Cerebellar nuclear complex (tissue), 1 donor: ENCODE data around the gene C19orf47.

ENCODE experiments used
- DNase-seq, 2 experiments: peaks; one replicate each; lab custom pipeline; 2025; lab: John Stamatoyannopoulos, UW

C19orf47 gene

DNA sequence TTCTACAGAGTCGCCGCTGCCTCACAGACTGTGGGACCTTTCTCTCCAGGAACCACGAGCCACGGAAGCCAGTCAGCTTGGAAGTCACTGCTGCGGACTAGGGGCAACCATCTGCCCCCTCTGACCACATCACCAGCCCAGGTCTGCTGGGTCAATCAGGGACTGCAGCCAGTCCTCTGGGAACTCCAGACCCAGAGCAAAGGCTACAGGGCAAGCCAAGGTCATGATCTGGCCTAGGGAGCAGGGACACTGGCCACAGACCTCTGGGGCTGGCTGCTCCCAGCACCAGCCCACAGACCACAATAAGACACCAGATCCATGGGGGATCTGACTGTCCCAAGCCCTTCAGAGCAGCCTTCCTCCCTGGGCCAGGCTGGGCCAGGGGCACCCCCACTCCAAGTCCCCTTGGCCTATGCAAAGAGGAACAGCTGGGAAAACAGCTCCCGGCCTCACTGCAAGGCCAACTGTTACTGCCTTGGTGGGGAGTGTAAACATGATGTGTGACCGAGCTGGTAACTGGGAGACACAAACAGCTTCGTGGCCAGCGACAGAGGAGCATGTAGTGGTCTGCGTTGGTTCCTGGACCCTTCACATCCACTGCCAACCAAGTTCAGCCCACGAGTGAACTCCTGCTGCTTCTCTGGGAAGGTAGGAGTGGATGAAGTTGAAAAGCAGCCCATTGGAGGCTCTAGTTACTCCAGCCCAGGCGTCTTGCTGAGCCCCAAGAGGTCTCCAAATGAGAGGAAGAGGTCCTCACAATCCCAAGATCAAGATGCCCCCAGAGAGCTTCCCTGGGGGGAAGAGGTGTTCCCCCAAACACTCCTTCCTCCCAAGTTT is 64.6 kb downstream of the C19orf47 start:
- no peak for DNase-seq

DNA sequence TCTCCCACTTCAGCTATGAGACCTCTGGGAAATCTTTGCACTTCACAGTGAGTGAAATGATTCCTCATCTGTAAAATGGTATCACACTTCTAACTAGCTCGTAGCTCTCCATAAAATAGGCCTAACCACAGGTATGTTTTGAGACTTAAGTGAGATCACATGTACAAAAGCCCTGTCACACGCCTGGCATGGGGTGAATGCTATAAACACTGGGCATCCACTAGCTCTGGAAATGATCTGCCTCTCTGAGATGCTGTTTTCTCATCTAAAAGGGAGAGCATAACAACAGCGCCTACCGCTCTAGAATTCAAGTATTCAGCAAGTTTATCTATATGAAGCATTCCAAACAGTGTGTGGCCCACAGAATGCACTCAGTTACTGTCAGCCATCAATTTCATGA is 65.3 kb downstream of the C19orf47 start:
- no peak for DNase-seq

DNA sequence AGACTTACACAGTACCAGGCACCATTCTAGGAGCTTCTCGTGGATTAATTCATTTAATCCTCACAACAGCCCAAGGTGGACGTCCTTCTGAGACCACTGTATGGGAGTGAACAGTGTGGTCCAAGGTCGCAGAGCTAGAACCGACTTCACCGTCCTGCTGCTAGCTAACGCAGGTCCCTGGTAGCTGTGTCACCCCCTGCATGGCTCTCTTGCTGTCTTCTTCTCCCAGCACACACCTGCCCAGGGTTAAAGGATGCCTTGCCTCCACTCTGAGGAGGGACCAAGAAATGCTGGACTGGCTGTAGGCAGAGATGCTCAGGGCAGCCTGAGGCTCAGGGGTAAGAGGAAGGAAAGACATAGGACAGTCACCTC is 66.0 kb downstream of the C19orf47 start:
- no peak for DNase-seq

DNA sequence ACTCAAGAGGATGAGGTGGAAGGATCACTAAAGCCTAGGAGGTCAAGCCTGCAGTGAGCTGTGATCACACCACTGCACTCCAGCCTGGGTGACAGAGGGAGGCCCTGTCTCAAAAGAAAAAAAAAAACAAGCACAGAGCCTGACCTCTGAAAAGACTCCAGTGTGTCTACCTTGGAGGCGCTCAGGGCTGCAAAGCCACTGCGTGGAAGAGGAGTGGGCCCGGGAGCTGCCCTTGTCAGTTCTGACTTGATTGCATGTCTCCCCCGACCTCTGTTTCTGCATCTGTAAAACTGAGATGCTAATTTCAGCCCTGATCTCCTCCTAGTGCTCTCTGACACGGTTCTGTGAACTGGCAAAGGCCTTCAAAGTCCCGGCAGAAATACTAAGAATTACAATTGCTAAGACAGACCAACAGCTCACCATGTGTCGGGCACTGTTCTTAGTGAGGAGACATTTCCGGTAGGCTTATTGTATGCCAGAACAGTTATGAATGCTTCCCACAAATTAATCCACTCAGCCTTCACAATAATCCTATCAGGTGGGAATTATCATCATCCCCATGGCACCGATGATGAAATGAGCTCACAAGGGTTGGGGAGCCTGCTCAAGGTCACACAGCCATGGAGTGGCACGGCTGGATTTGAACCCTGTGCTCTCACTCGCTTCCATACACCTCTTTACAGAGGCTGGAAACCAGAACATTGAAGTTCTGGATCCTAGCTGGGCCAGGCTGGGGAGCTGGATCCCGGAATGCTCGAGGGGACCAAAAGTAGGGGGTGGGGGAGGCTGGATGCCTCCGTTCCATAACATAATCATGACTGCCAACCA is 66.6 kb downstream of the C19orf47 start:
- no peak for DNase-seq

DNA sequence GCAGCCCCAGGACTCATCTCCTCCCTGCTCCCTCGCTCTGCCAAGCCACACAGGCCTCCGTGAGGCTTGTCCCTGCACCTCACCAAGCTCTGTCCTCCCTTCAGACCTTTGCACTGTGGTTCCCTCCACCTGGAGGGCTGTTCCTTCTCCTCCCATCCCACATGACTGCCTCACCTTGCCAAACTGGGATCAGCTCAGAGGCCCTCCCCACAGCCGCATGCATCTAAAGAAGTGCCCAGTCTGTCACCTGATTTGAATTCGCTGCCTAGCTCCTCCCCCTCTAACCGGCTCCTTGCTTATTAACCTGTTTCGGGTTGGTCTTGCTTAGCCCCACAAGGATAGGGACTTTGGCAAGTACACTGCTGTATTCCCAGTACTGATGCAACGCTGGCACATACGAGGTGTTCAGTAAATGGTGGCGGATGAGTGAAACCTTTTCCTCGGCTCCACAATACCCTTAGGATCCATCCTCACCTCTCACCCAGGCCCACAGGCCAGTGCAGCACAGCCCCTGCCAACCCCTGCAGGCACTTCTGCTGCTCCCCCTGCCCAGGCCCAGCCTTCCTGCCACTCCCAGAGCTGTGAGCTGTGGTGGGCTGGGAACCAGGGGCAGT is 67.5 kb downstream of the C19orf47 start:
- peak; percentile 60 to 62 for DNase-seq

DNA sequence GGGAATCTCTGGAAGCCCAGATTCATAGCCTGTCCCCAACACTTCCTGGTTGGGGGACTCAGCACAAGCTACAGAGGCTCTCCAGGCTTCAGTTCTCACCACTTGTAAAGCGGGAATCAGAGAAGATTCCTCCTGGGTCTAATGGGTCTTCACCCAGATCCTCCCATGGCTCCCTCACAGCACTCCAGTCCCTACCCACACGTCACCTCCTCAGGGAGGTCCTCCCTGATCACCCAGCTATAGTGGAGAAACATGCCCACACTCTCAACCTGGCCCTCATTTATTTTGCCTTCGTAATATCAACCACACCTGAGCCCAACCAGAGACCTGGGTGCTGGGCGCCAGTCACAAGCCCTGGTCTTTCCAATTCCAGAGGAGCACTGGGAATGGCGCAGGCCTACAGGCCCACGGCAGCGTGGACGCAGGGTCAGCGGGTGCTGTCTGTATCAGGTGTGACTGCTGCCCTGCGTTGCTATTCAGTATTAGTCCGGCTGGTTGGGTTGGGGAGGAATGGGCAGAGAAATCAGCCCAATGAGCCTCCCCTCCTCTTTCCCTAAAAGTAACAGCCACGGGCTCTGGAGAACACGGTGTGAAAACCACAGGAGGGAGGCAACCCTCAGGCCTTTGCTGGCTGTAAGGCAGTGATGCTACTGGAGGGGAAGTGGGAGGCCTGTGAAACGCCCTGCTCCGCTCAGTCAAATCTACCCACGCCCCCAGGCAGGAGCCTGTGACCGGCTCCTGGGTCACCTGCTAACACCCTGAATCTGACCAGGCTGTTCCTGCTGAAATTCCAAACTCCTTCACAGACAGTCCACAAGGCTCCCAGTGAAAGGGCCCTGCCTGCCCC is 68.2 kb downstream of the C19orf47 start:
- no peak for DNase-seq

DNA sequence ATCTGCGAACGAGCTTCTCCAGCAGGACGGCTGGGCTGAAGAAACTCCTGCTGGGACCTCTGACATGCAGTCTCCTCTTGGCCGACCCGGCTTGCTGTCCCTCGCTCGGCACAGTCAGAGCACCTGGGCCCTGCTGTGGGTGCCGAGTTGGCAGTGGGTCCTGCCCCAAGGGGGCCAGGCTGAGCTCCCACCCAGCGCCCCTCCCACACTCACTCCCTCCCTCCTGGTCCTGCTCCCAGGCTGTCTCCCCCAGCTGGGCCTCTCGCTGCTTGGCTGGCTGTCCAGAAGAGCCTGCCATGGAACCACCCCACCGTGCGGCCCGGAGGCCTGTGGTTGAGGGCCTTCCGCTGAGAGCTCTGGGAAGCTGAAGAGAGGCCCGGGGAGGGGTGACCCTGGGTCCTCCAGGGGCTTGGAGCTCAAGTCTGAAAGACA is 69.1 kb downstream of the C19orf47 start:
- DNase-seq: no peak

DNA sequence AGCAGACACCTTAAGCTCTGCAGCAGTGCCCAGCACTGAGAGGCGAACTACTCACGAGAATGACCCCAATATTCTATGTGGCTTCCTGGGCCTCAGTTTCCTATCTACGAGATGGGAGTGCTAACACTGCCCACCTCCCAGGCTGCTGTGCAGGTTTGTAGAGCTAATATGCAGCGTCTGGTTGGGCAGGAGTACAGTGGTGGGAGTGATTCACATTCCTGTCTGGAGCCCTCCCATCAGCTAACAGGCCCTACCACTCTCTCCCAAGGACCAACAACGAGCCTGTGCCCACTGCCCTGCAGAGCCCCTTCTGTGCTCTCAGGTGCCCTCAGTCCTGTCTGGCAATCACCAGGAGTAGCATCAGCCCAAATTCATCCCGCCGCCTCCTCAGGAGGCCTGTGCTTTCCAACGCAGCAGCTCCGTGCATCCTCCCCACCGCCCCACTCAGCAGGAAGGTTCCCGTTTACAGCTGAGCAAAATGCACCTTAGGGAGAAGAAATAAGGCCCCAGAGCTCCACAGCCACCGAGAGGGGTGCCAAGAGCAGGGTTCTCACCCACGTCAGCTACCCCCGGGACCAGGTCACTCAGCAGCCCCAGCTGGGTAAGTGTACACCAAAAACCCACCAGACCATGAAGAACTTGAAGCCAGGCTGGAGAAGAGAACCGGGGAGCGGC is 69.7 kb downstream of the C19orf47 start:
- no peak for DNase-seq

DNA sequence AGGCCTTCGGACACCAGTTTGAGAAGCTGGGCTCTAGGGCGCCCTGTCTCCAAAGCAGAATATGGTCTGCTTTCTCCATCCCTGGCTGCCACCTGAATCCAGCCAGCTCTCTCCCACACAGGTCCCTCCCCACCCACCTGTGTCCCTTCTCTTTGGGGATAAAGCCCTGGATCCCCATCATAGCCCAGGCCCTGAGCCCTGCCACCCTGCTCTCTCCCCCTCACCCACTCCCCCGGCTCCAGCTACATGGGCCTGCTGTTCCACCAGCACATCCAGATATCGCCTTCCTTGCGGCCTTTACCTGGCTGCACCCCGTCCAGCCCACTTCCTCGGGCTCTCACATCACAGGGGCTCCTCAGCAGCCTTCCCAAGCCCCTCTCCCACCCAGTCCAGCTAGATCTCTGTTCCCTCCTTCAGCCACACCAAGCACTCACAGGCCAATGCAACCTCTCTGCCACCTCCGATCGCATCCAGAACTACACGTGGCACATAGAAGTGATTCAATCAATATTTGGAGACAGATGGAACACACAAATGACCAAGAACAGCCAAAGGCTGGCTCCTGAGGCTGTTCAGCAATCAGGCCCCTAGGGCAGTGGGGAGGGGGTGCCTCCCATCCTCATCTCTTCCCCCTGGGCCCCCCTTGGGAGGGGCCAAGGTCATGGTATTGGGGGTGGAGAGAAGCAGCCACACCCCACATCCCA is 70.7 kb downstream of the C19orf47 start:
- DNase-seq: no peak

DNA sequence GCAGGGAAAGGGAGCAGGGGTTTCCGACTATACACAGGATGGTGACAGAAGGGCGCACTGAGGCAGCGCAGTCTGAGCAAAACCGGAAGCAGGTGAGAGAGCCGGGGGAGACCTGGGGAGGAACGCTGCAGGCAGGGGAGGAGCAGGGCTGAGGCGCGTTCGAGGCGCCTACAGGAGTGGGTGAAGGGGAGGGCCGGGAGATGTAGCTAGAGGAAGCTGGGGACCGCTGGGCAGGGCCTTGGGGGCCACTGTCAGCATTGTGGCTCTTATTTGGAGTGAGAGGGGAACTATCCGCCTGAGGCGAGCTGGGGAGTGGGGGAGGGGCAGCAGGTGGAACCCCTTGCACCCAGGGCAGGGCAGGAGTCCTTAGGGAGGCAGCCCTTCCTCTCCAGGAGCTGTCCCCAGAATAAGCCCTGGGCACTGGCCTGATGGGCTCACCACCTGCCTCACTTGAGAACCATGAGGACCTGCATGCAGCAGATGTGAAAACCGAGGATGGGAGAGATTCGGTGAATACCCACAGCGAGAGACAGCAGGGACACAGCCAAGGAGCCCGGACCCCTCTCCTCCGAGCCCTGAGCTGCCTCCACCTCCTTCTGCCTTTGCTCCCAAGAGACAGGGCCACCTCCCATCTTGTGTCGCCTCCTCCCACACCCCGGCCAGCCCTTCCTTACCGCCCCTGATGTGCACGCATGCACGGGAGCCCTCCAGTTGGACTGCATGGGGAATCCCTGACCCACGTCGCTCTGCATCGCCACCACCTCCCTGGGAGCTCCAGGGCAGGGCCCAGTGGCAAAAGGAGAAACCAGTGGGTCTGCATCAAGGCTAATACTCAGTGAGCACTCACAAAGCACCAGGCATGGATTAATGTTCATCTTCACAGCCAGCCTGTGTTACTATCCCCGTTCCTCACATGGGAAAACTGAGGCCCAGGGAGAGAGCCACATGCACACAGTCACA is 73.3 kb downstream of the C19orf47 start:
- DNase-seq: no peak

DNA sequence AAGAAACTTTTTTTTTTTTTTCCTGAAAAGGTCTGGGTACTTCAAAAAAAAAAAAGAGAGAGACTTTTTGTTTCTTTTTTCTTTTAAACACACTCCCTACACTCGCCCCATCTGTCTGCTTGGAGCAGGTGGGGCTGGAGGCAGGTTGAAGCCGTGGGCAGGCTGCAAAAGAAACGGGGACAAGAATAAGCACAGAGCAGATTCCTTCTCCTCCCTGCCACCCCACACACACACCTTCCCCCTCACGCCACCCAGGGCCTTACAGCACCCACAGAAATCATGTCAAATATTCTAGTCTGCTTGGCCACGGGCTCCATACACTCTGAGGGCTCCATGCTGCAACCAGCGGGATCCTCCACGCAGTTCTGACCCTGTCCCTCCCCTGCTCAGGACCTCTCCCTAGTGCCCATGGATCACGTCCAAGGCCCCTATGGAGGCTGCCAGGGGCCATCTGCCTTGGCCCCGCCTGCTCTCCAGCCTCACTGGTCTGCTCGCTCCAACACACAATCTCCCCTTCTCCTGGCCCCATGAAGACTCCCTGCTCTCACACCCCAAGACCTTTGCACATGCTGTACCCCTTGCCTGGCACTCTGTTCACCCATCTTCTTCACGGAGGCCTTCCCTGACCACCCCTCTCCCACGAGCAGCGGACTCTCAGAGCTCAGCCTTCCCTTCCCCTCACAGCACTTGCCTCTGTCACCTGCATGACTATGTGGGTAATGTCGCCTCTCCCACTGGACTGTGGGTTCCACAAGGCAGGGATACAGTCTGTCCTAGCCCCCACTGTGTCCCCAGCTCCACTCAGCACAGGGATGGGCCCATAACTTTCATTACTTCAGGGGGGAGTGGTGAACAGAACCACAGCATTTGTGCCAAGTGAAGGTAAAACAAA is 74.5 kb downstream of the C19orf47 start:
- DNase-seq: peak in 1 of 2 experiments; percentile 30

DNA sequence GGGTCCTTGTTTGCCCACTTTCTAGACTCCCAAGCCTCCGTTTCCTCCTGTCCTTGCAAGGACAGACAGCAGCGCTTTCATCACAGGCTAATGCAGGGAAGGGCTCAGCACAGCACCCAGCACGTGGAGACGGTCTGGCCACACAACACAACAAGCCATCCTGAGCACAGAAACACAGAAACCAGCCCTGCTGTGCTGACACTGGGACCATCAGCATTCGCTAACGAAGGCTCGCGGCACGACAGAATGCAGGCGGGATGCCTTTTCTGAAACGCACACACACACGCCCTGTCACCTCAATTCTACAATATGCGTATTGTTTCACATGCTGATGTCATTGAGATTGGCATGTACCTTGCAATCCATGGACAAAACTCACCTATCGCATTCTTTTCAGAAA is 75.9 kb downstream of the C19orf47 start:
- DNase-seq: no peak

DNA sequence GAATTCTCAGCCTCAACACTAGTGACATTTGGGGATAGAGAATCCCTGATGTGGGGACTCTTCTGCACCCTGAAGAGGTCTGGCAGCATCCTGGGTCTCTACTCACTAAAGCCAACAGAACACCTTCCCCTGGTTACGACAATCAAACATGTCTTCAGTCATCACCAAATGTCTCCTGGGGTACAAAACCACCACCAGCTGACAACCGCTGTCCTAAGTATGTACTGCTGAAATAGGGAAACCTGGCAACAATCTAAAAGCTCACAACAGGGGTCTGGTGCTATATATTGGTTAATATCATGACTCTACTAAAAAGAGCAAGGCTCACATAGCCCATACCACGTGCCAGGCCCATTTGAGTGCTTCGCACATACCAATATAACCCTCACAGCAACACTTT is 76.5 kb downstream of the C19orf47 start:
- DNase-seq: no peak

DNA sequence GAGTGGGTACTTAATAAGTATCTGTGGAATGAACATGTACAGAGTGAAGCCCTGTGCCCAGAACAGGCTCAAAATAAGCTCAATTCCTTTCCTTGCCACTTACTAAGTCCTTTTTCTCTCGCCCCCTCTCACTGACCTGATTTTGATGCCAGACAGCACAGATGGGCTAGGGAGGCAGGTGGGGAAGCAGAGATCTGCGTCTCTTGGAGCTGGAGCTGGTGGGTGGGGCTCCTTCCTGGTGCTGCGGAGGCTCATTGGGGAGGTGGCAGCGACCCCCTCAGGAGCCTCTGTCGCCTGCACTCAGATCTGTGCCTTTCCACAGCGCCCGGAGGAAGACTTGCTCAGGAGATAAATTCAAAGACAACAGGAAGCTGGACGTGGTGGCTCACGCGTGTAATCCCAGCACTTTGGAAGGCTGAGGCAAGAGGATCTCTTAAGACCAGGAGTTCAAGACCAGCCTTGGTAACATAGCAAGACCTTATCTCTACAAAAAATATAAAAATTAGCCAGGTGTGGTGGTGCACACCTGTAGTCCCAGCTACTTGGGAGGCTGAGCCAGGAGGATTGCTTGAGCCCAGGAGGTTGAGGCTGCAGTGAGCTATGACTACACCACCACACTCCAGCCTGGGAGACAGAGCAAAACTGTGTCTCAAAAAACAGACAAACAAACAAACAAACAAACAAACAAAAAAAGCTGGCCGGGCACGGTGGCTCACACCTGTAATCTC is 77.7 kb downstream of the C19orf47 start:
- DNase-seq: peak; percentile 68 to 86
